ENCODE data around the gene IER5. TPM values are rescaled to one million over a fixed set of nuclear protein-coding genes. Genes with fewer than 3 reads are reported as not detected.

The IER5 gene
- total and polyA plus RNA-seq, 9 of the 15 experiments (the other 6 are each of a cell fraction or from before 2014, with no cell fraction given), result 2.4 to 32.1 (median 12.0) TPM

- TF ChIP-seq ZNF143 (CRISPR knock-in tag; IDR thresholded peaks at IDR 0.05), result no peak
- peak; percentile 96 for TF ChIP-seq NFE2 (IDR thresholded peaks at IDR 0.05; ENCODE audit: low read depth)
- no peak for TF ChIP-seq GTF2A2 (tag; IDR thresholded peaks at IDR 0.05)
- TF ChIP-seq FUS (optimal IDR thresholded peaks at IDR 0.05; ENCODE audit: low read depth, low read length), result no peak
- TF ChIP-seq MYNN (IDR thresholded peaks at IDR 0.05), result peak; percentile 57; the same call in 1 of the 2 replicates
- TF ChIP-seq MYNN (CRISPR knock-in tag; IDR thresholded peaks at IDR 0.05), result no peak
- TF ChIP-seq NR4A1 (CRISPR knock-in tag; IDR thresholded peaks at IDR 0.05), result no peak
- no peak for TF ChIP-seq NR4A1 (tag; IDR thresholded peaks at IDR 0.05)
- TF ChIP-seq ZSCAN32 (CRISPR knock-in tag; IDR thresholded peaks at IDR 0.05), result no peak
- no peak for TF ChIP-seq TAF9B (IDR thresholded peaks at IDR 0.05; ENCODE audit: partially characterized antibody)
- no peak for TF ChIP-seq ZBTB12 (CRISPR knock-in tag; IDR thresholded peaks at IDR 0.05)
- TF ChIP-seq ZBED1 (IDR thresholded peaks at IDR 0.05), result no peak
- TF ChIP-seq MAFK (IDR thresholded peaks at IDR 0.05; ENCODE audit: low read length), result peak; percentile 87
- no peak for TF ChIP-seq ZNF609 (CRISPR knock-in tag; IDR thresholded peaks at IDR 0.05; ENCODE audit: borderline replicate concordance)
- peak; percentile 75; the same call in 1 of the 2 replicates for TF ChIP-seq FOXK1 (CRISPR knock-in tag; IDR thresholded peaks at IDR 0.05; ENCODE audit: borderline replicate concordance)
- no peak for TF ChIP-seq E2F1 (CRISPR knock-in tag; IDR thresholded peaks at IDR 0.05)
- TF ChIP-seq EWSR1 (IDR thresholded peaks at IDR 0.05; ENCODE audit: borderline replicate concordance, low read depth, partially characterized antibody), result no peak
These were observed 23.8 kb downstream of the IER5 start (continued) for GRCh38 chr1:181112071-181112929.
